ENCODE measurements around the gene SYK.

The SYK gene

GRCh38 chr9:90851444-90851843 is 49.8 kb downstream of the SYK start:
- no peak for DNase-seq (ENCODE audit: low read depth)

- DNase-seq (ENCODE audit: low read depth), result no peak
These were observed 52.3 kb downstream of the SYK start for GRCh38 chr9:90853945-90854344.

GRCh38 chr9:90854637-90855175 is 53.1 kb downstream of the SYK start:
- no peak for DNase-seq (ENCODE audit: low read depth)

- DNase-seq (ENCODE audit: low read depth), result no peak
These were observed 53.7 kb downstream of the SYK start for GRCh38 chr9:90855208-90855902.

- DNase-seq (ENCODE audit: low read depth), result no peak
These were observed 55.5 kb downstream of the SYK start for GRCh38 chr9:90857091-90857490.

- no peak for DNase-seq (ENCODE audit: low read depth)
These were observed 56.2 kb downstream of the SYK start for GRCh38 chr9:90857855-90858254.

GRCh38 chr9:90858457-90858901 is 56.9 kb downstream of the SYK start:
- DNase-seq (ENCODE audit: low read depth), result no peak

- DNase-seq (ENCODE audit: low read depth), result no peak
These were observed 58.8 kb downstream of the SYK start for GRCh38 chr9:90860382-90860781.

- DNase-seq (ENCODE audit: low read depth), result no peak
These were observed 59.2 kb downstream of the SYK start for GRCh38 chr9:90860826-90861225.

GRCh38 chr9:90861380-90861779 is 59.8 kb downstream of the SYK start:
- DNase-seq (ENCODE audit: low read depth), result no peak

GRCh38 chr9:90861826-90862740 is 60.5 kb downstream of the SYK start:
- no peak for DNase-seq (ENCODE audit: low read depth)

- DNase-seq (ENCODE audit: low read depth), result no peak
These were observed 63.2 kb downstream of the SYK start for GRCh38 chr9:90864779-90865178.

GRCh38 chr9:90867101-90867500 is 65.5 kb downstream of the SYK start:
- DNase-seq (ENCODE audit: low read depth), result no peak

GRCh38 chr9:90868555-90868954 is 66.9 kb downstream of the SYK start:
- DNase-seq (ENCODE audit: low read depth), result no peak

GRCh38 chr9:90869361-90869760 is 67.7 kb downstream of the SYK start:
- DNase-seq (ENCODE audit: low read depth), result no peak

- DNase-seq (ENCODE audit: low read depth), result no peak
These were observed 69.2 kb downstream of the SYK start for GRCh38 chr9:90870621-90871326.

- no peak for DNase-seq (ENCODE audit: low read depth)
These were observed 69.8 kb downstream of the SYK start for GRCh38 chr9:90871327-90871935.

- no peak for DNase-seq (ENCODE audit: low read depth)
These were observed 71.2 kb downstream of the SYK start for GRCh38 chr9:90872835-90873294.

- no peak for DNase-seq (ENCODE audit: low read depth)
These were observed 71.8 kb downstream of the SYK start for GRCh38 chr9:90873422-90873821.

GRCh38 chr9:90874194-90874593 is 72.6 kb downstream of the SYK start:
- no peak for DNase-seq (ENCODE audit: low read depth)

GRCh38 chr9:90878562-90878961 is 76.9 kb downstream of the SYK start:
- no peak for DNase-seq (ENCODE audit: low read depth)

GRCh38 chr9:90880066-90880465 is 78.4 kb downstream of the SYK start:
- no peak for DNase-seq (ENCODE audit: low read depth)
